Peyer's patch (tissue), 4 donors: ENCODE measurements around the gene SKI. TPM values are rescaled to one million over a fixed set of nuclear protein-coding genes. Genes with fewer than 3 reads are reported as not detected.

Experiments
- DNase-seq, 3 donors: peaks; one replicate each; pipeline ENCODE4 v3.0.0-alpha.2; 2017 to 2019
- H3K27ac ChIP-seq, 4 donors: fragments of 200-600 bp; sonication (generic); one replicate each; pipeline ENCODE4 v1.5.1; 2016 to 2019
- H3K27me3 ChIP-seq, 2 donors: fragments of 200-600 bp; sonication (generic); one replicate each; pipeline ENCODE4 v1.5.1; 2019
- H3K36me3 ChIP-seq, 3 donors: fragments of 200-600 bp; sonication (generic); one replicate each; pipeline ENCODE4 v1.5.1; 2016 to 2019
- H3K4me1 ChIP-seq, 4 donors: fragments of 200-600 bp; sonication (generic); one replicate each; pipeline ENCODE4 v1.5.1; 2016 to 2019
- H3K4me3 ChIP-seq, 4 donors: fragments of 200-600 bp; sonication (generic); 1 replicate in 3 of 4; 2 replicates in 1 of 4; pipeline ENCODE4 v1.5.1; 2016 to 2019; ENCODE audit warnings: mild to moderate bottlenecking in 1 of 4
- H3K9me3 ChIP-seq, 4 donors: fragments of 200-600 bp; sonication (generic); one replicate each; pipeline ENCODE4 v1.5.1; 2016 to 2019; ENCODE audit warnings: mild to moderate bottlenecking in 1 of 4
- POLR2A ChIP-seq, 2 donors: fragments of 450-650 bp; IDR thresholded peaks; one replicate each; pipeline ENCODE4 v1.5.1; 2017; ENCODE audit warnings: antibody characterized with exemption in 2 of 2, mild to moderate bottlenecking in 2 of 2, moderate library complexity in 2 of 2
- total RNA-seq, 4 donors: library from RNA; depleted of rRNA; stranded (reverse); fragments of >200 nt; gene quantifications; one replicate each; pipeline ENCODE4 v1.1.0, GENCODE V29; 2016
- TF ChIP-seq, protein P1 (sequence below), 6 experiments: fragments of 450-650 bp in 4 of 6; fragments of 200-600 bp in 2 of 6; sonication (generic) in 1 of 6; IDR thresholded peaks; one replicate each; pipeline ENCODE4 v1.5.1; 2017 to 2019; ENCODE audit warnings: antibody characterized with exemption in 6 of 6, mild to moderate bottlenecking in 3 of 6, moderate library complexity in 1 of 6

SKI gene
- total RNA-seq, 4 donors from 2014 or later: 20.1 to 41.5 (median 37.1) TPM

DNA sequence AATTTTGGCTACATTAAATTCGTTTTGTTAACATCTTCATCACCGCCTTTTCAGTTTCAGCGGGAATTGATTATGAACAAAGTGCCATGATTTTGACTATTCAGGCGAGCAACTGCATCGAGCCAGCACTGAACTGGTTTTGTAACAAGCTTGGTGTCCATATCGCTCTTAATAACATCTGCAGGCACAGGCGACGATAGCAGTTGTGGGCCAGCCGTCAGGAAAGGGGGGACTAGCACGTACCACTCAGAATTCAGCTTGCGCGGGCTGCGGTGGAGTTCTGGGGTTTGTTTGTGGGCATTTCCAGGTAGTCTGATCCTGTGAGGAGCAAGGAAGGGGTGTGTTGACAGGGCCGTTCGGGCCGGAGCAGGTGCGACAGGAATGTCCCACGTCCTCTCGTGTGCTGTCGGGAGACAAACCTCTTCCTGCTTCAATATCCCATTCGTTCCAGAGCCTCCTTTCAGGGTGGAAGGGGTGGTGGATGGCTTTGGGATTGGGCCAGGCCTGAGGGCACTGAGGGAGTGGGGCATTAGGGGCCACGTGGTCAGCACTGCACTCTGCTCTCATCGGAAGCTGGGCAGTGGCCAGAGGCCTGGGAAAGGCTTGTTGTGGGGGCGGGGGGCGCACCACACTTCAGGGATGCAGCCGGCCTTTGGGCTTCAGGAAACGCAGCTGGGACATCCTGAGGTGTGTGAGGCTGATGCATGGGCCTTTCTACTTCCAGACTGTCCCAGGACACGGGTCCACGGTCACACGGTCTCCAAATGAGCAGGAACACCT is 39.1 kb downstream of the SKI start:
- H3K27ac ChIP-seq: no peak overlapping the region
- no peak for TF ChIP-seq POLR2A (IDR thresholded peaks at IDR 0.05)
- TF ChIP-seq, protein P1, sequence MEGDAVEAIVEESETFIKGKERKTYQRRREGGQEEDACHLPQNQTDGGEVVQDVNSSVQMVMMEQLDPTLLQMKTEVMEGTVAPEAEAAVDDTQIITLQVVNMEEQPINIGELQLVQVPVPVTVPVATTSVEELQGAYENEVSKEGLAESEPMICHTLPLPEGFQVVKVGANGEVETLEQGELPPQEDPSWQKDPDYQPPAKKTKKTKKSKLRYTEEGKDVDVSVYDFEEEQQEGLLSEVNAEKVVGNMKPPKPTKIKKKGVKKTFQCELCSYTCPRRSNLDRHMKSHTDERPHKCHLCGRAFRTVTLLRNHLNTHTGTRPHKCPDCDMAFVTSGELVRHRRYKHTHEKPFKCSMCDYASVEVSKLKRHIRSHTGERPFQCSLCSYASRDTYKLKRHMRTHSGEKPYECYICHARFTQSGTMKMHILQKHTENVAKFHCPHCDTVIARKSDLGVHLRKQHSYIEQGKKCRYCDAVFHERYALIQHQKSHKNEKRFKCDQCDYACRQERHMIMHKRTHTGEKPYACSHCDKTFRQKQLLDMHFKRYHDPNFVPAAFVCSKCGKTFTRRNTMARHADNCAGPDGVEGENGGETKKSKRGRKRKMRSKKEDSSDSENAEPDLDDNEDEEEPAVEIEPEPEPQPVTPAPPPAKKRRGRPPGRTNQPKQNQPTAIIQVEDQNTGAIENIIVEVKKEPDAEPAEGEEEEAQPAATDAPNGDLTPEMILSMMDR (IDR thresholded peaks at IDR 0.05): no peak
- H3K27me3 ChIP-seq: no peaks in the 10 kb centered on the region
- H3K36me3 ChIP-seq: no peaks in the 10 kb centered on the region
- DNase-seq: no peak
- peaks cover 6 to 51% (median 15%) of the 10 kb centered on the region in 4 donors for H3K4me1 ChIP-seq
- no peak overlapping the region for H3K4me3 ChIP-seq
- no peaks in the 10 kb centered on the region for H3K9me3 ChIP-seq

DNA sequence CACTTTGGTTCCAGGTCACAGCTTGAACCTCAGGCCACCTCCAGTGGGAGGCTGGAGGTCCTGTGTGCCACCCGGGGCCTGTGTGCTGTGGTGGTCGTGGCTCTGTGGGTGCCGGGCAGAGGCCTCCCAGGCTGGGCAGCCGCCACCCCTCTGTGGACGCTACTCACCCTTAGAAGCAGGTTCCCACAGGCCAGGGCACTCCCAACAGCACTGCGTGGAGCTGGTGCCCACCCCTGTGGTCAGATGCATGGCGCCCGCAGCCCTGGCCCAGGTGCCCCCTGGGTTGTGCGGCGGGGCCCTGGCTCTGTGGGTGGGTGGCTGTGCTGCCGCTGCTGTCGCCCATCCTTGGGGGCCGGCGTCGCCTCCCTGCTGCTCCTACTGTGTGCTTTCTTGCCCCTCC is 39.7 kb downstream of the SKI start:
- TF ChIP-seq, protein P1 (IDR thresholded peaks at IDR 0.05): no peak
- no peak for TF ChIP-seq POLR2A (IDR thresholded peaks at IDR 0.05)
- H3K9me3 ChIP-seq: no peaks in the 10 kb centered on the region
- no peak for DNase-seq
- peaks cover 12 to 57% (median 18%) of the 10 kb centered on the region in 4 donors for H3K4me1 ChIP-seq
- H3K4me3 ChIP-seq: no peak overlapping the region
- H3K27me3 ChIP-seq: no peaks in the 10 kb centered on the region
- no peaks in the 10 kb centered on the region for H3K36me3 ChIP-seq
- H3K27ac ChIP-seq: no peak overlapping the region

DNA sequence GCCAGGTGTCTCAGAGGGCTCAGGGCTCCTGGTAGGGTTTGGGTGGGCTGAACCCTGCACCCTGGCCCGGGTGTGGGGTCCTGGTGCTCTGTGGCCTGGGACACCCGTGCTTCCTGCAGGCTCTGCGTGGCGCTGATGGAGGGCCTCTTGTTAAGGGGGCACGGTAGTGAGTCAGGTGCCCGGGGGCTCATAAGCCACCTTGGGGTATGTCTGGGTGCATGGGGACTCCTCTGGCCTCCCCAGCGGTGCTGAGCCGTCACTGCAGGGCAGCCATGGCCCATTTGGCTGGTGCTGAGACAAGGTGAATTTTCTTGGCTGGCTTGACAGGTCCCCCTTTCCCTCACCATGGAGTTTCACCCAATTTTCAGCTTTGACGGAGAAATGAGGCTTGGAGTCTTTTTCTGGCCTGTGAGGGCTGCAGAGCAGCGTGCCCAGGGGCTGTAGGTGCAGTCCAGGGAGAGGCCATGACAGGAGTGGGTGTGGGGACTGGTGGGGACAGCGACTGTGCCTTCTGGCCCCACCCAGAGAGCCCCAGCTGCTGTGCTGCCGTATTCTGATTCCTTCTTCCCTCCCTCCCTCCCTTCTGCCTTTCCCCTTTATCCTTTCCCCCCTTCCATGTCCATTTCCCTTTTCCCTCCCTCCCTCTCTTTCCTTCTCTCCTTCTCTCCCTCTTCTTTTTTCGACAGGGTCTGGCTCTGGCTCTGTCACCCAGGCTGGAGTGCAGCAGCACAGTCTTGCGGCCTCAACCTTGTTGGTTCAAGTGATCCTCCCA is 40.4 kb downstream of the SKI start:
- no peak overlapping the region for H3K4me3 ChIP-seq
- TF ChIP-seq POLR2A (IDR thresholded peaks at IDR 0.05): no peak
- TF ChIP-seq, protein P1 (IDR thresholded peaks at IDR 0.05): no peak
- no peaks in the 10 kb centered on the region for H3K27me3 ChIP-seq
- H3K4me1 ChIP-seq: peaks cover 15 to 63% (median 21%) of the 10 kb centered on the region in 4 donors
- H3K27ac ChIP-seq: peak overlapping the region in 1 of 4 donors; percentile 5
- DNase-seq: no peak
- no peaks in the 10 kb centered on the region for H3K9me3 ChIP-seq
- H3K36me3 ChIP-seq: no peaks in the 10 kb centered on the region

DNA sequence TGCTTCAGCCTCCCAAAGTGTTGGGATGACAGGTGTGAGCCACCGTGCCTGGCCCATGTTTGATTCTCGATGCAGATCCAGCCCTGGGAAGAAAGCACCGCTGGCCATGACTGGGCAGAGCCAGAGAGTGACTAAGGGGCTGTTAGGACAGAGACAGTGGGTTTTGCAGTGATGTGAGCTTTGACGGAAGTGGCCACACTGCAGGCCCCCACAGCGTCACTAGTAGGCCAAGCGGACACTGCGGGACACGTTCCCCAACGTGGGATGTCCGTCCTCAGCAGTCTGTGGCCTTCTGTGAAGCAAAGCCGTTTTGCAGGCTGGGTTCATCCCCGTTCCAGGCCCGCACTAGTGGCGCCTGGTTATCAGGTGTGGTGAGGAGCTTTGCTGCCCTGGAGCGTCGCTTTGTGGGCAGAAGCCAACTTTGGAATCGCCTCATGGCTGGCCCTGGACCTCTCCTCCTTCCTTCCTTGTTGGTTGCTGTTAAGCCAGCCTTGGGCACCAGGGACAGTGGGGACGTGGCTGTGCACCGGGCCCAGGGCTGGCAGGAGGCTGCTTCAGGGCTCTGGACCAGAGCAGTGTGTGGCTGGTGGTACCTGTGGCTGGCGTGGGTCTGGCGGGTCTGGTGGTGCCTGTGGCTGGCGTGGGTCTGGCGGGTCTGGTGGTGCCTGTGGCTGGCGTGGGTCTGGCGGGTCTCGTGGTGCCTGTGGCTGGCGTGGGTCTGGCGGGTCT is 41.2 kb downstream of the SKI start:
- no peaks in the 10 kb centered on the region for H3K36me3 ChIP-seq
- no peak overlapping the region for H3K4me3 ChIP-seq
- no peak overlapping the region for H3K27ac ChIP-seq
- no peaks in the 10 kb centered on the region for H3K9me3 ChIP-seq
- peaks cover 15 to 72% (median 23%) of the 10 kb centered on the region in 4 donors for H3K4me1 ChIP-seq
- DNase-seq: no peak
- H3K27me3 ChIP-seq: no peaks in the 10 kb centered on the region
- TF ChIP-seq POLR2A (IDR thresholded peaks at IDR 0.05): no peak
- TF ChIP-seq, protein P1 (IDR thresholded peaks at IDR 0.05): no peak

DNA sequence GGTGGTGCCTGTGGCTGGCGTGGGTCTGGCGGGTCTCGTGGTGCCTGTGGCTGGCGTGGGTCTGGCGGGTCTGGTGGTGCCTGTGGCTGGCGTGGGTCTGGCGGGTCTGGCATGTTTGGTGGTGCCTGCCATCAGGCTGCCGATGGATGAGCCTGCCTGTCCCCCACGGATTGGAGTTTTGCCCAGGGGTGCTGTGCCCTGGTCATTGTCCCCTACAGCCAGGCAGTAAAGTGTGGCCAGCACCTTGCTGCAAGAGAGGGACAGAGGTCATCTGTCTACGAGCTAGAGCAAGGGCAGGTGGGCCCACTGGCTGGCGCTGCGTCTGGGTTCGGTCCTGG is 41.8 kb downstream of the SKI start:
- no peak for DNase-seq
- H3K4me3 ChIP-seq: no peak overlapping the region
- no peak for TF ChIP-seq POLR2A (IDR thresholded peaks at IDR 0.05)
- TF ChIP-seq, protein P1 (IDR thresholded peaks at IDR 0.05): no peak
- peaks cover 15 to 77% (median 23%) of the 10 kb centered on the region in 4 donors for H3K4me1 ChIP-seq
- H3K9me3 ChIP-seq: no peaks in the 10 kb centered on the region
- no peaks in the 10 kb centered on the region for H3K36me3 ChIP-seq
- peak overlapping the region in 1 of 4 donors; percentile 31 for H3K27ac ChIP-seq
- no peaks in the 10 kb centered on the region for H3K27me3 ChIP-seq
